Natural killer cell (primary cell): ENCODE measurements around the gene PAX8. TPM values are rescaled to one million over a fixed set of nuclear protein-coding genes. Genes with fewer than 3 reads are reported as not detected.
"Not testable (repeated sequence)": the region's sequence is repeated elsewhere in the genome, so short reads cannot be mapped to it uniquely, and the experiment has no call there.

Experiments
- ATAC-seq, 3 donors: fragments of 150-1000 bp in 2 of 3; fragments of 200-7000 bp in 1 of 3; cut with Tn5 transposase; 1 replicate in 1 of 3; 2 replicates in 2 of 3; pipeline ENCODE4 v1.10.0; 2021; ENCODE audit warnings: mild to moderate bottlenecking in 2 of 3, moderate library complexity in 2 of 3
- DNase-seq, 2 donors: peaks; one replicate each; pipeline versions ENCODE4 v3.0.0 to v3.0.0-alpha.2; 2013 to 2021; ENCODE audit warnings: mixed read lengths in 1 of 2
- H3K27ac ChIP-seq: one replicate; pipeline ENCODE4 v1.5.1; 2013; ENCODE audit warnings: mild to moderate bottlenecking, low read length
- H3K27me3 ChIP-seq: one replicate; pipeline ENCODE4 v1.6.1; 2013; ENCODE audit warnings: low read length; ENCODE audit not compliant: control insufficient read depth, insufficient read depth
- H3K36me3 ChIP-seq: one replicate; pipeline ENCODE4 v1.6.1; 2013; ENCODE audit warnings: low read length; ENCODE audit not compliant: control insufficient read depth, insufficient read depth
- H3K4me1 ChIP-seq: one replicate; pipeline ENCODE4 v1.6.1; 2013; ENCODE audit warnings: low read length; ENCODE audit not compliant: control insufficient read depth, insufficient read depth
- H3K4me3 ChIP-seq: one replicate; pipeline ENCODE4 v1.5.1; 2013; ENCODE audit warnings: low read length
- H3K9me3 ChIP-seq: one replicate; pipeline ENCODE4 v1.6.1; 2013; ENCODE audit warnings: low read length; ENCODE audit not compliant: control insufficient read depth, insufficient read depth
- H3K27ac Mint-ChIP-seq, 2 donors: one replicate each; pipeline ENCODE4 v1.8.0; 2022; ENCODE audit warnings: mild to moderate bottlenecking in 2 of 2, mixed read lengths in 2 of 2, moderate library complexity in 1 of 2
- H3K27me3 Mint-ChIP-seq, 2 donors: one replicate each; pipeline ENCODE4 v1.8.0; 2022; ENCODE audit warnings: low read depth in 2 of 2, mixed read lengths in 2 of 2
- H3K36me3 Mint-ChIP-seq: one replicate; pipeline ENCODE4 v1.8.0; 2022; ENCODE audit warnings: mixed read lengths
- H3K4me1 Mint-ChIP-seq, 2 donors: one replicate each; pipeline ENCODE4 v1.8.0; 2022; ENCODE audit warnings: mixed read lengths in 2 of 2
- H3K4me3 Mint-ChIP-seq: one replicate; pipeline ENCODE4 v1.8.0; 2022; ENCODE audit warnings: mild to moderate bottlenecking, moderate library complexity, mixed read lengths
- H3K9me3 Mint-ChIP-seq, 2 donors: one replicate each; pipeline ENCODE4 v1.8.0; 2022; ENCODE audit warnings: mixed read lengths in 2 of 2
- CTCF ChIP-seq: fragments of 200-600 bp; IDR thresholded peaks from one replicate; pipeline ENCODE4 v1.8.0; 2022; ENCODE audit warnings: antibody characterized with exemption
- WGBS: methylation state at CpG from one replicate; pipeline ENCODE4 v1.1.7; 2013; ENCODE audit warnings: missing lambda C conversion rate; ENCODE audit not compliant: insufficient coverage; 5-methylcytosine and 5-hydroxymethylcytosine counted together
- intact Hi-C: fragments of 100-400 bp; cut with micrococcal nuclease; formaldehyde crosslinking; loops from one replicate; pipeline ENCODE4 v1.14.2; 2022
- total RNA-seq, 4 donors: library from RNA; stranded (reverse); fragments of 120-200 nt in 1 of 4; gene quantifications; one replicate each; pipeline versions ENCODE4 v1.2.3 to v1.2.4, GENCODE V29; 2013 to 2022

Gene PAX8
- total RNA-seq, 3 donors from 2014 or later (not counting 1 experiment from before 2014, with no cell fraction given): 0.57 to 1.2 (median 0.65) TPM

- H3K27ac ChIP-seq, H3K9me3 Mint-ChIP-seq, H3K4me1 ChIP-seq, H3K27me3 ChIP-seq, ATAC-seq, H3K27ac Mint-ChIP-seq, H3K4me3 ChIP-seq, H3K36me3 ChIP-seq, H3K4me3 Mint-ChIP-seq, intact Hi-C loops, H3K36me3 Mint-ChIP-seq, H3K4me1 Mint-ChIP-seq, H3K9me3 ChIP-seq, DNase-seq: not testable (repeated sequence)
- WGBS: 86% methylated on average over 3 of the region's 3 CpGs
- peaks cover 23% of the 10 kb centered on the region in 2 donors for H3K27me3 Mint-ChIP-seq
Observed at GRCh38 chr2:113318941-113319340, 40.2 kb upstream of the PAX8 start.

DNA sequence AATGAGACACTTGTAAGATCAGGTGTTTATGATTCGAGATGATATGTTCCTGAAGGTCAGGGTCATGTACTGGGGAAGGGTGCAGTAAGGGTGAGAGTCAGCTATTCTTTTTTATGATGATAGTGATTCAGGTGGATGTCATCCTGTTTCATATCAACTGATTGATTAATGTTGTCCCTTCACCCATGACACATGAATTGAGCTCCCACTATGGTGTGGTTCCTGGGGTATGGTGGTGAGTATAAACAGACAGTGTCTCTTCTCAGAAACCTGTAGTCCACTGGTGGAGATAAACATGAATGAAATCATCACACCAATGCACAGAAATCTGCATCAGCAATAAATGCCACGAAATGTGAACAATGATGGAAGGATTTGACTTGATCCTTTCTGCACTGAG is 37.4 kb upstream of the PAX8 start:
- H3K27me3 Mint-ChIP-seq: peaks cover 6 to 16% of the 10 kb centered on the region in 2 donors

GRCh38 chr2:113314663-113315062 is 35.9 kb upstream of the PAX8 start:
- H3K27me3 ChIP-seq, H3K4me1 Mint-ChIP-seq, H3K4me3 ChIP-seq, intact Hi-C loops, H3K4me1 ChIP-seq, ATAC-seq, H3K27ac ChIP-seq, H3K4me3 Mint-ChIP-seq, H3K27ac Mint-ChIP-seq, H3K36me3 ChIP-seq, H3K9me3 Mint-ChIP-seq, DNase-seq, H3K9me3 ChIP-seq, H3K36me3 Mint-ChIP-seq: not testable (repeated sequence)
- peaks cover 0 to 12% of the 10 kb centered on the region in 2 donors for H3K27me3 Mint-ChIP-seq

More for the DNA sequence above, 37.4 kb upstream of the PAX8 start:
- Mint-ChIP-seq H3K27ac (no peak overlapping the region), H3K9me3 (no peaks in the 10 kb centered on the region), H3K4me1 (no peaks in the 10 kb centered on the region), H3K36me3 (no peaks in the 10 kb centered on the region), H3K4me3 (no peak overlapping the region)
- intact Hi-C loops: no loop called here
- DNase-seq (no peak), ATAC-seq (no peak)
- H3K27me3 ChIP-seq: no peaks in the 10 kb centered on the region
- H3K4me3 ChIP-seq: no peak overlapping the region
- 68% methylated on average over 2 of the region's 2 CpGs for WGBS
- H3K27ac ChIP-seq: no peak overlapping the region
- H3K36me3 ChIP-seq: no peaks in the 10 kb centered on the region
- no peaks in the 10 kb centered on the region for H3K9me3 ChIP-seq
- H3K4me1 ChIP-seq: no peaks in the 10 kb centered on the region
- no peak for TF ChIP-seq CTCF

DNA sequence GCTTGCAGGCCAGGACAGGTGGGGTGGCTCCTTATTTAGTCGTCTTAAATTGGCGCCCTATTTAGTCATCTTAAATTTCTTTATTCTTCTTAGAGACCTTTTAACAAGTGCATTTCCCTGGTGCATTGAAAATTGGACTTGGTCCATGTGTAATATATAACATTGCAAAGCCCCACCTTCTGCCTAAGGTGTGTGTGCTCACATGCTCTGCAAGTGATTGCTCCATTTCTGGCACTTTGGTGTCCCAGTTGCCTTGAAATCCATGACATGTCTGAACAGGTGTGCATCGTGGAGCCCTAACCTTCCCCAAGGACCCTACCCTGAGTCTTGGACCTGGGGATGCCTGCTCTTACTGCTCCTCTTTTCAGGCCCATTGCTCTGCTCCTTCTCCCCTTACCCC is 35.5 kb upstream of the PAX8 start:
- intact Hi-C loops, H3K36me3 Mint-ChIP-seq, H3K4me3 ChIP-seq, H3K27ac ChIP-seq, DNase-seq, H3K4me3 Mint-ChIP-seq, H3K4me1 ChIP-seq, ATAC-seq, H3K27me3 ChIP-seq, H3K36me3 ChIP-seq, H3K9me3 Mint-ChIP-seq, H3K4me1 Mint-ChIP-seq, H3K27ac Mint-ChIP-seq, H3K9me3 ChIP-seq: not testable (repeated sequence)
- H3K27me3 Mint-ChIP-seq: peaks cover 4 to 15% of the 10 kb centered on the region in 2 donors
- WGBS: 77% methylated on average over 3 of the region's 3 CpGs

GRCh38 chr2:113311781-113312180 is 33.1 kb upstream of the PAX8 start:
- WGBS: no CpG with 5 or more reads among the region's 1 CpG
- H3K9me3 ChIP-seq, intact Hi-C loops, H3K27ac Mint-ChIP-seq, DNase-seq, ATAC-seq, H3K4me3 Mint-ChIP-seq, H3K27ac ChIP-seq, H3K4me1 Mint-ChIP-seq, H3K27me3 ChIP-seq, H3K4me1 ChIP-seq, H3K36me3 ChIP-seq, H3K36me3 Mint-ChIP-seq, H3K9me3 Mint-ChIP-seq, H3K4me3 ChIP-seq: not testable (repeated sequence)
- H3K27me3 Mint-ChIP-seq: peaks cover 18 to 19% of the 10 kb centered on the region in 2 donors

DNA sequence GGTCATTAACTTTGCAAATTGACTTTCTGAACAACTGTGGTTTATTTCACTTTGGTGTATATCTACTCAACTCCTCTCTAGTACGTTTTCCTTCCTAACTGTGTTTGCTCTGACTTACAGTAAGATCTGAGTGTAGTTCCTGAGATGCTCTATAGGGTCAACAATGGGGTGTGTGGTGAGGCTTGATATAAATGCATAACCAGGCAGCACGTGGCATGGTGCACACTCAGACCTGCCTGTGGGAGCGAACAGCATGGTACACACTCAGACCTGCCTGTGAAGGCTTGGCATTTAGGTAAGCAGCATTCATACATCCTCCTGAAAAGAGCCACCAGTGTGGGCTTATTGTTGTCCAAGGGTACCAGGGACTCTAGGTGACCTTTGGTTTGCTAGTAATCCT is 32.5 kb upstream of the PAX8 start:
- H3K27me3 ChIP-seq, H3K4me1 ChIP-seq, H3K36me3 Mint-ChIP-seq, H3K9me3 ChIP-seq, H3K4me3 ChIP-seq, H3K4me3 Mint-ChIP-seq, H3K9me3 Mint-ChIP-seq, H3K27ac Mint-ChIP-seq, intact Hi-C loops, H3K36me3 ChIP-seq, DNase-seq, ATAC-seq, H3K27ac ChIP-seq, H3K4me1 Mint-ChIP-seq: not testable (repeated sequence)
- peaks cover 16 to 18% of the 10 kb centered on the region in 2 donors for H3K27me3 Mint-ChIP-seq
- 88% methylated on average over 2 of the region's 3 CpGs for WGBS
